Measurements from ENCODE around the gene SERGEF.
A peak's percentile ranks its signal among the peaks of the same experiment; 100 is the strongest.

The SERGEF gene

DNA sequence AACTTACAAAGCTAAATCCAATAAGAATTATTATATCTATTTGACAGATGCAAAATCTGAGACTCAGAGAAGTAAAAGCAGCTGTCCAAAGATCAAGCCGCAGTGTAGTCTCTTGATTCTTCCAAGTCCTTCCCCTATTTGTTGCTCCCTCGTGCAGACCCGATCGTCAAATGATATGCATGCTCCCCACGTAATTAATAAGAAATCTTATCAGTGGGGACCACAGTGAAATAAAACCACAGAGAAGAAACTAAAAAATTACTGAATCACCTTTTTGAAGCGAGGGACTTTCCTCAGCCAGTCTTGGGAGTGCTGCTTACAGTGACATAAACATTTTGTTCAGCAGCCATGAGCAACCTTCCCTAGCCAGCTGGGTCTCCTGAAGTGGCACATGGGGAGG is 64.6 kb downstream of the SERGEF start:
- H3K9me3 ChIP-seq (ENCODE audit: severe bottlenecking) = no peaks in the 10 kb centered on the region
- TF ChIP-seq, protein P1, sequence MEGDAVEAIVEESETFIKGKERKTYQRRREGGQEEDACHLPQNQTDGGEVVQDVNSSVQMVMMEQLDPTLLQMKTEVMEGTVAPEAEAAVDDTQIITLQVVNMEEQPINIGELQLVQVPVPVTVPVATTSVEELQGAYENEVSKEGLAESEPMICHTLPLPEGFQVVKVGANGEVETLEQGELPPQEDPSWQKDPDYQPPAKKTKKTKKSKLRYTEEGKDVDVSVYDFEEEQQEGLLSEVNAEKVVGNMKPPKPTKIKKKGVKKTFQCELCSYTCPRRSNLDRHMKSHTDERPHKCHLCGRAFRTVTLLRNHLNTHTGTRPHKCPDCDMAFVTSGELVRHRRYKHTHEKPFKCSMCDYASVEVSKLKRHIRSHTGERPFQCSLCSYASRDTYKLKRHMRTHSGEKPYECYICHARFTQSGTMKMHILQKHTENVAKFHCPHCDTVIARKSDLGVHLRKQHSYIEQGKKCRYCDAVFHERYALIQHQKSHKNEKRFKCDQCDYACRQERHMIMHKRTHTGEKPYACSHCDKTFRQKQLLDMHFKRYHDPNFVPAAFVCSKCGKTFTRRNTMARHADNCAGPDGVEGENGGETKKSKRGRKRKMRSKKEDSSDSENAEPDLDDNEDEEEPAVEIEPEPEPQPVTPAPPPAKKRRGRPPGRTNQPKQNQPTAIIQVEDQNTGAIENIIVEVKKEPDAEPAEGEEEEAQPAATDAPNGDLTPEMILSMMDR (IDR thresholded peaks at IDR 0.05; ENCODE audit: low read depth, low read length) = no peak
- no peak for DNase-seq

DNA sequence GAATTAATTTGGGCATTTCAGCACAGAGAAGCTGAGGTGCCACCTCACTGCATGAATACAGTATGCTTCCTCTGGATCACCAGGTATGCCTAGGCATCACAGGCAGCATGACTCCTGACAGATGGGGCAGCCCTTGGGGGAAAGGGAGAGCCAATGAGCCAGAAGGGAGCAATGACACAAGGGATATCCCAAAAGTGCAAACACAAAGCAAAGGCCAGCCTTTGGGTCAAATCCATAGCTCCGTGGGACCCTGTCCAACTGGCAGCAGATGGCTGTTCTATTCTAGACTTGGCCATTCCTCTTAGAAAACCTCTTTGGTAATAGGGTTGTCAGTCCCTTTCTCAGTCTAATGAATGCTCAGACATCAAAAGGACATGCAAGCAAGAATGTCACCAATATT is 73.3 kb downstream of the SERGEF start:
- Histone ChIP-seq H3K4me3 (ENCODE audit: low read depth, low read length) (no peak overlapping the region), H3K27me3 (ENCODE audit: insufficient read depth, low read depth, severe bottlenecking) (no peaks in the 10 kb centered on the region), H3K27ac (no peak overlapping the region), H3K36me3 (peaks cover 12% of the 10 kb centered on the region), H3K9me3 (ENCODE audit: severe bottlenecking) (no peaks in the 10 kb centered on the region)
- no peak for DNase-seq
- TF ChIP-seq, protein P1 (IDR thresholded peaks at IDR 0.05; ENCODE audit: low read depth, low read length) = no peak

More for the DNA sequence above, 64.6 kb downstream of the SERGEF start:
- Histone ChIP-seq H3K27me3 (ENCODE audit: insufficient read depth, low read depth, severe bottlenecking) (no peaks in the 10 kb centered on the region), H3K36me3 (peaks cover 48% of the 10 kb centered on the region), H3K4me3 (ENCODE audit: low read depth, low read length) (no peak overlapping the region), H3K27ac (no peak overlapping the region)

DNA sequence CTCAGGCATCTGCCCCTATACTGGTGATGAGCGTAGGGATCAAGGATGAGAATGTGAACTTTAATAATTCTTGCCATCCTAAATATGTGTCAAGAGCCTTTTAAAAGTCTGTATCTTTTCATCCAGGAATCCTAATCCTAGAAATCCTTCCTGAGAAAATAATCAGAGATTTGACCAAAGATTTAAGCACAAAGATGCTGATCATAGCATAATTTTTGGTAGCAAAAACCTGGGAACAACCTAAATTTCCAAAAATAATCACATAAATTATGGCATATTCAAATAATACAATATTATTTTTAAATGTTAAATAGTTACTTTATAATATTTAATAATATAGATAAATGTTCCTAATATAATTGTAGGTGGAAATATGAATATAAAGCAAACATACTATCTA is 76.1 kb downstream of the SERGEF start:
- Histone ChIP-seq H3K27ac (no peak overlapping the region), H3K36me3 (peaks cover 6% of the 10 kb centered on the region; the same call in 1 of the 2 replicates), H3K4me3 (ENCODE audit: low read depth, low read length) (no peak overlapping the region), H3K27me3 (ENCODE audit: insufficient read depth, low read depth, severe bottlenecking) (no peaks in the 10 kb centered on the region), H3K9me3 (ENCODE audit: severe bottlenecking) (no peaks in the 10 kb centered on the region)
- no peak for DNase-seq
- TF ChIP-seq, protein P1 (IDR thresholded peaks at IDR 0.05; ENCODE audit: low read depth, low read length) = no peak

DNA sequence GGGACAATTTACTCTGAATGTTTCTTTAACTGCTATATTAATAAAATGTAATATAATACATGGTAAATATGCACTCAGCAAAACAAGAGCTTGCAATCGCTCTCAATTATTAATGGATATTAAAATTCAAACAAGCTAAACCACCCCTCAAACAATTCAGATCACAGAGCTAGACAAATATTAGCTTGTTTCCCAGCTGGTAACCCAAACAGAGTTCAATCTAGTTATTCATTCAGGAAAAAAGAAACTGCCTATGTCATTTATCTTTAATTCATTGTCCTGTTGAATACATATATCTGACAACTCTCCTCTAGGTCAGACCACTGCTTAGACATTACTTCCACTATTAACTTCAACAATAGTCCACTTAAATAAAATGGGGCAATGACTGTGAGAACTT is 78.7 kb downstream of the SERGEF start:
- no peak for DNase-seq
- Histone ChIP-seq H3K27ac (no peak overlapping the region), H3K27me3 (ENCODE audit: insufficient read depth, low read depth, severe bottlenecking) (no peaks in the 10 kb centered on the region), H3K4me3 (ENCODE audit: low read depth, low read length) (no peak overlapping the region), H3K36me3 (peaks cover 9% of the 10 kb centered on the region; the same call in 1 of the 2 replicates), H3K9me3 (ENCODE audit: severe bottlenecking) (no peaks in the 10 kb centered on the region)
- TF ChIP-seq, protein P1 (IDR thresholded peaks at IDR 0.05; ENCODE audit: low read depth, low read length) = no peak

DNA sequence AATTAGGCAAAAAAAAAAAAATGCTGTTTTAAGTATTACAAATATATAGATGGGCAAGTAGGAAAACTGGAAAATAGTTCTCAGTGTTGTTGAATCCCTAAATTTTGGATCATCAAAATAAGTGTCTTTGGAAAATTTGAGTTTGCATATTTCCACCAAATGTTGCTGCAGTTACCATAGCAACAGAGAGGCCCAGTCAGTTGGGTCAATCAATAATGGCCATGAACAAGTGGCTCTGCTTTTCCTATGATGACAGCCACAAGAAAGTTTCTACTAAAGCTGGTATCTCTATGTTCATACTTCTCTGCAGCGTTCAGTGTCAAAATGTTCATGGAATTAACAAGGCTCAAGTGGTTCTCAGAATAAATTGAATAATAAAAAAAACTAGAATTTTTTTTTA is 79.1 kb downstream of the SERGEF start:
- no peaks in the 10 kb centered on the region for H3K9me3 ChIP-seq (ENCODE audit: severe bottlenecking)
- no peak for DNase-seq
- H3K27ac ChIP-seq = no peak overlapping the region
- H3K36me3 ChIP-seq = peaks cover 9% of the 10 kb centered on the region; the same call in 1 of the 2 replicates
- no peak overlapping the region for H3K4me3 ChIP-seq (ENCODE audit: low read depth, low read length)
- H3K27me3 ChIP-seq (ENCODE audit: insufficient read depth, low read depth, severe bottlenecking) = no peaks in the 10 kb centered on the region
- TF ChIP-seq, protein P1 (IDR thresholded peaks at IDR 0.05; ENCODE audit: low read depth, low read length) = no peak

DNA sequence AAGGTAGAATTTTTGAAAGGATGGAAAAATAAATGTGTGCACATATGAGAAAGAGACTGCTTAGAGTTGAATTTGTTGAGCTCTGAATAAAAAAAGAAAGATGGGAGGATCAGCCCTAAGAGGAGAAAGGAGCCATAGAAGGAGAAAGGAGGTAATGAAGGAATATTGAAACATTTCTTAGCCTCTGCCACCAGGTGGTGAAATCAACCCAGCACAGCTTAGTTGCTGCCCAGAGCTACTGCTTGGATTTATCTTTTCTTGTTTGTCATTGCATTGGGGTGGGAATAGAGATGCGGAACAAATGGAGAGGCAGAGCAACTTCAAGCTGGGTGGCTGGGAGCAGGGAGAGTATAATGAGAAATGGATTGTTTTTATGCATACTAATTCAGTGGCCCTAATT is 80.4 kb downstream of the SERGEF start:
- Histone ChIP-seq H3K9me3 (ENCODE audit: severe bottlenecking) (no peaks in the 10 kb centered on the region), H3K36me3 (peaks cover 9% of the 10 kb centered on the region; the same call in 1 of the 2 replicates), H3K27ac (no peak overlapping the region), H3K4me3 (ENCODE audit: low read depth, low read length) (no peak overlapping the region), H3K27me3 (ENCODE audit: insufficient read depth, low read depth, severe bottlenecking) (no peaks in the 10 kb centered on the region)
- DNase-seq = no peak
- TF ChIP-seq, protein P1 (IDR thresholded peaks at IDR 0.05; ENCODE audit: low read depth, low read length) = peak; percentile 29; the same call in 1 of the 2 replicates

All from WERI-Rb-1 (cell line).